HG02610 (cell line): Measurements from ENCODE around the gene ZNF175.

ENCODE experiments used
- ATAC-seq: cut with Tn5 transposase; IDR thresholded peaks from one replicate; pipeline ENCODE4 v1.9.1; 2021; ENCODE audit warnings: mild to moderate bottlenecking, moderate library complexity; ENCODE audit not compliant: unreplicated experiment

ZNF175 gene

DNA sequence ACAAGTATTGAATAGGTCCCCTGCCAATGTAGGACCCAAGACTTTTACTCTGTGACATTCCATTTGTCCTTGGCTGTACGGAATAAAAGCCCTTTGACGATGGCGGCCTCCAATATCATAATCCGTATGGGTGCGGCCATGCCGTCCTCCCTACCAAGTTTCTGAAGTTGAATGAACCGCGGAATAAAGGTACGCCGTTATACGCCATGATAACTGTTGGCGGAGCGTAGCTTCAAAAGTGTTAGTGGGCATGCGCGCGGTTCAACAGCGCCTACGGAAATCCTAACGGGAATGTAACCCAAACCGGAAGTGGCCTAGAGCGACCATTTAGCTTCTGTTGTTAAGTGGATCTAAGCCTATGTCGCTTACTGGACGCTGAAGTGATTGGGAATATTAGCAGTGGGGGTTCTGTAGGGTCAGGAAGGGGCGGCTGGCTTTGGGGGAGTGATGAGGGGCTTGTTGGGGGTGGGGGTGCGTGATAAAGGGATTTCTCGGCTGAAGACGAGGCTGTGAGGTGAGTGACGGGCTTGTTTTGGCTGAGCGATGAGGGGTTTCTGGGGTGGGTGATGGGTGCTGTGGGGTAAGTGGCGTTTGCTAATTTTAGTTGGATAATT is at the start of gene ZNF175:
Gene ZNF175 (plus strand): TSS at position 322 of the 614 bp plus-strand sequence. CDS start 2,047 bp downstream, outside the sequence.
- peak; percentile 82 for ATAC-seq

DNA sequence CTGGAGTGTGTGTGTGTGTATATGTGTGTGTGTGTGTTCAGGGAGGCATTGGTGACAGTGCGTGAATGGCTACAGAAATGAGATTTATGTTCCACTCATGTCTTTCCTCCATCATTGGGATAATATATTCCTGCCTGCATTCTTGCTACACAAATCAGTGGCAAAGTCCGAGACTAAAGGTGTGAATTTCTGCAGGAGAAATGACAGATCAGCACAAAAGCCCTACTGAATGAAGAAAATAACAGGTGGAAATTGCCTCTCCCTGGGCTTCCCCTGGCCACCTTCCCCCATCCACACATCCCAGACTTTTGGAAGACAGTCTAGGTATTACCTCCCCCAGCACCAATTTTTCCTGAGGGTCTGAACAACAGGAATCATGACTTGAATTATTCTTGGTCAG is 49.7 kb upstream of the ZNF175 start:
- ATAC-seq, result no peak

DNA sequence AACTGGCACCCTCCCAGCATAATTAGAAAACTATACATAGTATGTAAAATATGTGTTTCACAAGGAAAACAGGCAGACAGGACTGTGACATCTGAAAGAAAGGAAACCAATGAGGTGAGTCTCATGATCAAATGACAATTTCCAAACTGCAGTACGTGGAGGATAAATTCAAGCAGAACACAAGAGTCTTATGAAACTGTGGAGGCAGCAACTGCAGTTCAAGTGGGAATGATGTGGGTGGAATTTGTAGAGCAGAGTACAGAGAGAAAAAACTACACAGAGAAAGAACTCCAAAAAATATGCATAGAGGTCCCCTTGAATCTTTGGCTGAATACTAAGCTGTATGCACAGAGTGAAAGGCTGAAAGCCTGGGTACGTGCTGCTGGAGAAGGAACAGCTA is 49.3 kb upstream of the ZNF175 start:
- ATAC-seq, result no peak

DNA sequence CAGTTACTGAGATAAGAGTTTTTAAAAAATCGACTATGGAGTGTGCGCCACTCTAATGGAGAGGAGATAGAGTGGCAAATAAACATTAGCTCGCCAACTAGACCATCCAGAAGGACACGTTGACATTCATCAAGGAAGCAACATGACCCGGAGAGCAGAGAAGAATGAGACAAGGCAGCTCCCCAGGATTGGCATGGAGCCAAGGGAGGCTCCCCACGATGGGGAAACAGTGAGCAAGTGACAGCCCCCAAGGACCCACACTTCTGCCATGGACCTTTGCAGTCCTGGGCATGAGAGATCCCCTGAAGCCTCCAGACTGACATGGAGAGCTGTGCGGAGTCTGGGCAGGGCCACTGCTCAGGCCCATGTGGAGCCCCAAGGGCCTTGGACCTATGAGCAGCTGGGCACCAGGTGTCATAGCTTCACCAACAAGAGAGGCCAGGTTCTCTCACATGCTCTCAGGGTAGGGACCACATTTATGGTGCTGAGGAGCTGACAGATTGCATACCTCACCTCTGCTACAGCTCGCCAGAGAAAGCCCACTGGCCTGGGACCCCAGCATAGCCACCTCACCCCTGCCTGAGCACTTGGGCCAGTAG is 46.3 kb upstream of the ZNF175 start:
- no peak for ATAC-seq

DNA sequence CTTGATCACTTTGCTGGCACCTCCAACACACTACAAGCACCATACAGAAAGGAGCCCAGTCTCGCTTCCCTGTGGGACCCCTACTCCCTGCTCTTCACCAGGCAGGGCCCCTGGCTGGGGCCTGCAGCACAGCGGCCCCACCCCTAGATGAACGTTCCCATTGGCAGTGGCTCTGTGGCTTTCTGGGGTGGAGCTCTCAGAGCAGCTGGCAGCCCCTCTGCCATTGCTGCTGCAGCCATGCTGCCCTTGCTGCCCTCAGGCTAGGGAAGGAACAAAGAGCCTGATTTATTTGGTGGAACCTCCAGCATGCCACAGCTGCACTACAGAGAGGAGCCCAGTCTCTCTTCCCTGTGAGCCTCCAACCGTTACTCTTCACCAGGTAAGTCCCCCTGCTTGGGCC is 45.4 kb upstream of the ZNF175 start:
- ATAC-seq, result no peak

DNA sequence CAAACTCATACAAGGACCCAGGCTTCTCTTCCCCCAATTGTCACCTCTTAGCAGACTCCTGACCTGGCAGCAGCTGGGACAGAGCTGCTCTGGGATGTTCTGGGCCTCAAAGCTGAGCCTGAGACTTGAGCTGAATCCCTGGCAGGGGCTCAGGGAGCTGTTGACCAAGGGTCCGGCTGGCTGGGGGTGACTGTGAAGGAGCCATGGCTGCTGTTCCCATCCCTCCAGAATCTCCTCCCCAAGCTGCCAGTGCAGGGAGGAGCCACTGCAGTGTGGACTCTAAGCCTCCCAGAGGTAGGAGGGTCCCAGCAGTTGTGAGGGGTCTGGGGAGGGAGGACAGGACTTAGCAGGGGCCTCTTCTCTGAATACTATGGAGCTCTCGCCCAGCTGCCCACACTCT is 41.8 kb upstream of the ZNF175 start:
- ATAC-seq, result no peak

DNA sequence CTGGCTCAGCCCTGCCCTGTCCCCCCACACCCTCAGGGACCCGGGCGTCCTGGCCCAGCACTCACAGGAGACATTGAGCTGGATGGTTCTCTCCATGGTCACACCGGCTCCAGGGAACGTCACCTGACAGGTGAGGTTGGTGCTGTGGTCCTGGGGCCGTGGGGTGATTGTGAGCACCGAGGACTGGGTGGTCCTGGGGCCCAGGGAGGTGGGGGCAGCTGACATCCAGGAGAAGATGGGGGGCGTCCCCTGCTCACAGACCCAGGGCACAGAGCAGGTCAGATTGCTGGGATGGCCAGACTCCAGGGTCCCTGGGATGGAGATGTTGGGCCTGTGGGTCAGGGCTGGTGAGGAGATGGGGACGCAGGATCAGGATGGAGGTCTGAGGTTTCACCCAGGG is 40.5 kb upstream of the ZNF175 start:
- no peak for ATAC-seq

DNA sequence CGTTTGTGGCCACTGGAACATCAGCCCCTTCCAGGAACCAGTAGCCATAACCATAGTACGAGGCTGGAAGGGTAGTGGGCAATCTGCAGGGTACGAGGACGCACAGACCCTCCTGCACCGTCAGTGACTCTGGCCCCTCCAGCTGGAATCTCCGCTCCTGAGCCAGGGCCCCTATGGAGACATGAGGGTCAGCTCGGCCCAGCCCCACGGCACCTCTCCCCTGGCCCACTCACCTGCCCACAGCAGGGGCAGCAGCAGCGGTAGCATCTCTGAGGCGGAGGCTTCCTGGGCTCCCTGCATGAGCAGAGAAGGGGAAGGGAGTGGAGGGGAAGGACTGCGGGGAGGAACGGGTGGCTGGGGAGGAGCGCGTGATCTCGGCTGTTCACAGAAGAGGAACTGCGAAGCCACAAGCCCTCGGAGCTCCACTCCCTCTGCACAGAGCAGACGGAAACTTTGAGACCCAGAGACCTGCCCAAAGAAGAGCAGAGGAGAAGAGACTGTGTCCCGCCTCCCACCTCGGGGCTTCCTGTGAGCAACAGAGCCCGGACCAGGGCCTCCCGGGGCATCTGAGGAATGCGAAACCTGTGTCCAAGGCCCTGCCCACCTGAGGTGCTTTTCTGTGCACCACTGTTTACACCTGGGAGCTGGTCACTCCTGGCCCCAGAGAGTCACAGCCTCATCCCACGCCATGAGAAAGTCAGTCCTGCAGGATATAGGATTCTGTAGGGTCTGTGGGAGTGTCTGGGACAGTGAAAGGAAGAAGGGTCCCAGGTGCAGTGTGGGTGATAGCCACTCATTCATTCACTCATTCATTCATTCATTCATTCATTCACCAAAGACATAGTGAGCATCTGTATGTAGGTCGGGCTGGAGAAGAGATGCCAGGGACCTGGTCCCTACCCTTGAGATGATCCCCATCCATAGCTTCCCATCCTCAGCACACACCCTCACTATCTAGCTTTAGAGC is 39.5 kb upstream of the ZNF175 start, which contains the start of gene SIGLEC6:
Gene SIGLEC6 (minus strand): TSS at position 322 of the 967 bp plus-strand sequence. CDS start 22 bp downstream, at position 300.
- peak; percentile 80 for ATAC-seq

DNA sequence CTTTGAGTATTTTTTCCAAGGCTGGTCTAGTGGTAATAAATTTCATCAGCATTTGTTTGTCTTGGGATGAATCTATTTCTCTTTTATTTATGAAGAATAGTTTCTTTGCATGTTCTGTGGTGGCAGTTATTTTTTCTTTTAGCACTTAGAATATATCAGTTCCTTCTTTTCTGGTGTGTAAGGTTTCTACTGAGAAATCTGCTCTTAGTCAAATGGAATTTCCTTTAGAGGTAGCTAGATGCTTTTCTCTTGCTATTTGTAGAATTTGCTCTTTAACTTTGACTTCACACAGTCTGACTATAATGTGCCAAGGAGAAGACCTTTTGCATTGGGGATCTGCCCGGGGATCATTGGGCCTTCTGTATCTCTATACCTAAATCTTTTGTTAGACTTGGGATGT is 35.5 kb upstream of the ZNF175 start:
- no peak for ATAC-seq

DNA sequence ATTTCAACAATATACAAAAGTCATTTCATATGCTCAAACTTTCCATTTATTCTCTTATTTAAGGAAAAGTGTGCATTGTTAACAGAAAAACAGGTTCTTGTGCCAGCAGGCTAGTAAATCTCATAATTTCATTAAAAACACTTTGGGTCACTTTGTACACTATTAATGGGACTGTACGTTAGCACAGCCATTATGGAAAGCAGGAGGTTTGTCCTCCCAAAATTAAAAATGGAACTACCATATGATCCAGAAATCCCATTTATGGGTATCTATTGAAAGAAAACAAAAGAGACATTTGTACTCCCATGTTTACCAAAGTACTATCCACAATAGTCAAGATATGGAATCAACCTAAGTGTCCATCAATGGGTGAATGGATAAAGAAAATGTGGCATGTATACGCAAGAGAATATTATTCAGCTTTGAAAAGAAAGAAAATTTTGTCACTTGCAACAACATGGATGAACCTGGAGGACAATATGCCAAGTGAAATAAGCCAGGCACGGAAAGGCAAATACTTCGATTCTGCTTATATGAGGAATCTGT is 31.2 kb upstream of the ZNF175 start:
- ATAC-seq, result no peak

DNA sequence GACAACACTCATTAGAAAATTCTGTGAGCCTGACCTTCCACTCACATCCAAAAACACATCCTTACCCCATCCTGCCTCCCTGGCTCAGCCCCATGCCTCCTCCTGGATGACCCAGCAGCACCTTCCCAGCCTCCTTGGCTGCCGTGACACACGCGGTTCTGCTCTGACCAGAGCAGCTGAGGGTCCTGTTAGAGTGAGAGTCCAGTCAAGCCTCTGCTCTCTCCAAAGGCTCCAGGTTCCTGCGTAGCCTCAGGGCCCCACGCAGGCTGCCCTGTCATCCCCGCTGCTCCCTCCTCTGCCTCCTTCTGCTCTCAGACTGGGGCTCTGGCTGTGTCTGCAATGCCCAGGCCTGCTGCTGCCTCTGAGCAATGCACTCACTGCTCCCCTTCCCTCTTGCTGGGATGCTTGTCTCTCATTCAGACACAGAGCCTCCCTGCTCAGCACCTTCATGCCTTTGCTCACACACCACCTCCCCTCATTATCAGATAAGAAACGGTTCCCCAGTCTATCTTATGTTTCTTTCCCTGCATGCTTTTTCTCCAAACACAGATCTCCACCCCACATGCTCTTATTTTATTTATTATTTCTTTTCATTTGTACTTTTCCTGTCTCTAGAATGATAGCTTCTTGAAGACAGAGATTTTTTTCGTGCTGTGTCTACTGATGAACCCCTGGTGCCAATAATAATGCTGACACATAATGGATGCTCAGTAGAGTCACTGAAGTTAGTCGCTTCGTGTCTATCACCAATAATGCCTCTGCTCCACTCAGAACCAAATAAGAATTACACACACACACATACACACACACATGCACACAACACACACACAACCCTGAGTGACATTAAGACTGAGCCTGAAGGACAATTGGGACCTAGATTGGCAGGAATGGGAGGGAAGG is 29.4 kb upstream of the ZNF175 start:
- no peak for ATAC-seq

DNA sequence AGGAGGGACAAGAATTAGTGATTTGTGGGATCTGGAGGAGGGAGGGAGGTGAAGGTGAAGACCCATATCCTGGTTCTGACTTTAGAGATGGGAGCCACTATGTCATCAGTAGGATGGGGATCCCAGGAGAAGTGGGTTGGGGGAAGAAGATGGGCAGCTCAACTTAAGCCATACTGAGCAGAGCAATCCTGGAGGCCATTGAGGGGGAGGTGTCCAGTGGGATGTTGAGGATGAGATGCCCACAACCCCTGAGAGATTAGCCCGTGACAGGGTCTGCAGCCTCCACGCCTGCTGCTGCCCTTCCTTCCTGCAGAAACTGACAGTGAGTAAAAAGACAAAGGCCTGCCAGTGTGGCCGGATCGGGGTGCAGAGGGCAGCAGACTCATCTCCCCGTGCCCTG is 28.4 kb upstream of the ZNF175 start:
- ATAC-seq, result no peak

DNA sequence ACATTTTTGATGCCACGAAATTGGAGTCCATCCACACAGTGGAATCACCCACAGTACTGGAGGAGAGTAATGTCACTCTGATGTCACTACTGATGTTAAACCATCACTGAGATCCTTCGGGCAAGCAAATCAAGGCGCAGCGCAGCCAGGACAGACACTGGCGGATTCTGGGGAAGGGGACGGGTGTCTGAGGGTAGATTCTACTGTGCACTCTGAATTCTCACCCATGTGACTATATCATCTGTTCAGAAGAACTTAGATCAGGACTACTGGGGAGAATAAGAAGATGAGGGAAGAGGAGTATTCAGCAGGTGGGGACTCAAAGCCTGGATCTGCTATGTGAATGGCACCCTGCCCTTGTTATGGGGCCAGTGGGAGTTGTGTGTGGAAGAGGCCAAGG is 27.0 kb upstream of the ZNF175 start:
- no peak for ATAC-seq

DNA sequence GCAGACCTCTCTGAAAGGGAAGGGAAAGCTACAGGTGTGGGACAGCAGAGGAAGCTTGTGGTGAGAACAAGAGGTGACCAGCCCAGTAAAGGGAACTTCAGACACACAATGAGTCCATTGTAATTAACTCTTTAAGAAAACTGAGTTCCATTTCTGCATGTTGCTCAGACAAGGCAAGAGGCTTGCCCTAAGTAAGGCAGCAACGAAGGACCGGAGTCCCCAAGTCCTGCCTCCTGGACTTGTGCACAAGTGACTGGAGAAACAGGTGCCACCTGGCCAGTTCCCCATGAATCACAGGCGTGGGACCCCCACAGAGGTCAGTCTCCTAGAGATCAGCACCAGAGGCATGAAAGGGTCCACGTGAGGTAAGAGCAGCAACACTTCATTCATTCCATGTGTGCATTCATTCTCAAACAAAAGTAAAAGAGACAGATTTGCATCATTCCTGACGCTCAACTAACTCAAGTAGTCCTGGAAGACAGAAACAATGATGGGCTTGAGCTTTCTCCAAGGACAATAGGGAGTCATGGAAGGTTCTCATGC is 24.9 kb upstream of the ZNF175 start:
- ATAC-seq, result no peak

DNA sequence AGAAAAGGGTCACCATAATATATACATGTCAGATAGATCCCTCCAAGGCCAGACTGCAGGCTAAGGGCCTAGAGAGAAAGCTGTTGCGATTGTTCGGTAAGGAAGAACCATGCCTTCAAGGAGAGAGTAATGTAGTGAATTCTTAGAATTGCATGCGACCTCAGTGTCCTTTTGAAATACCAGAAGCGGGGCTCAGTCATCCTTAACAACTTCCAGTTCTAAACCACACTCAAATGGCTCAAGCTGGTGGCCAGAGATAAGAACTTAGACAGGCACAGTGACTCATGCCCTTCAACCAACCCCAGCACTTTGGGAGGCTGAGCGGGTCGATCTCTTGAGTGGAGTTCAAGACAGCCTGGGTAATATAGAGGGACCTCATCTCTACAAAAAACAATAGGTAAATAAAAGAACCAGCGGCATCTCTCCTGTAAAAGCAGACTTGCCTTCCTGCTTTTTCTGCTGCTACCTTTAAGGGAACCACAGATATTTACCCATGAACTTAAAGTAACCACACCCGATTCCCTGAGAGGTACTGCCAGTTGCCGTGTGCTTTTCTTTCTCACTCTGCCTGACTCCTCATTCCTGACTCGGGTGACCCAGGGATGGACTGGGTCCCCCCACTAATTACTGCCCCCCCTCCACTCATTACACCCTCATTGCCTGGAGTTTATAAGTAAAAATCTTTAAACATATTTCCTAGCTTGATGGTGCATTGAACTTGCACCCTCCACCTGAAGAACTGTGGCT is 24.3 kb upstream of the ZNF175 start:
- ATAC-seq, result no peak

DNA sequence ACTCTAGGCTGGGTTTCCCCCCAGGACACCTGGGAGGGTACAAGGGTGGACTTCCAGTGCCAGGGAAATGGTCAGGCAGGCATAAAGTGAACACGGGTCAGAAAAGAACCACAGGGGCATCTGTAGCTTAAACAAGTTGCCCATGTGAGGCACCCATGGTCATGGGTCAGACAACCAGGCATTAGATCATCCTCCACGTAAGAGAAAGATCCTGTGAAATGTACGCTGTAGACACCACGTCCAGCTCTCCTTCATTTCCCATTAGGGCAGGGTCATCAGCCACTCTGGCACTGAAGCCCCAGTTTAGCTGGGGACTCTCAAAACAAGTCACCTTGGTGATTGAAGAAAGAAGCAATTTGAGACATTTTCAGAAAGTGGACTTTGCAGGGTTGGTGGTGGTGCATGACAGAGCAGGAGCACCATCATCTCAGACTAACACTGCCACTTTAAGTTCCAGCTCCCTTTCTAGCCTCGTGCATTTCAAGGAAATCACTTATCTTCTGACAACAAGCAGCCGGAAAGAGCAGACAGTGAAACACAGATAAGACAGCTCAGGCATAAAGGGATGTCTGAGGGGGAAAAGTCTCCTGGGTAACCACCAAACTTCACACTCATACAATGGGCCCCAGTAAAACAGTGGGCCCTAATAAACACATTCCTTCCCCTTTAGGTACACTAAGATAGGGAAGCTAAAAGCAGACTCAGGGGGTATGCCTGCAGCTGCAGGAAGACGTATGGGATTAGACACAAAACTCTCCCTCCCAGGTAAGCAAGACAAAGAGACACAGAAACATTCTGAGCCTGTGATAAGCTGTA is 23.5 kb upstream of the ZNF175 start:
- no peak for ATAC-seq

DNA sequence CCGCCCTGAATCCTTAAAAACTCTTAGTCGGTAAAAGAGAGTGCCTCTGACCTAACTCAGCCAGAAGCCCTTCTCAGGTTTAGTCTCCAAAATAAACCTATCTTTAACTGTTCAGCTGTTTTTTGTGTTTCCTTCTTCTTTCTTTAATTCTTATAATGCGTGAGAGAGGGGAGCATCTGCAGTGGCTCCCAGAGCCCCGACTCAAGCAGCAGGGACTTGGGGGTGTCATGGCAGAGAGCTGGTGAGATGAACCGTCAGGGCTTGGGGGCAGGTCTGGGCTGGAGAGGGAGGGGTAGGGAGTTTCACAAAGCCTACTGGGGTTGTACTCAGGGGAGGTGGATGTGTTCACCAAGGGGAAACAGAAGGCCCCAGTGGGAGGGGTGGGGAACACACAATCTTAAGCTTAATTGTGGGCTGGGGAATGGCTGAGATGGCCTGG is 22.9 kb upstream of the ZNF175 start:
- no peak for ATAC-seq

DNA sequence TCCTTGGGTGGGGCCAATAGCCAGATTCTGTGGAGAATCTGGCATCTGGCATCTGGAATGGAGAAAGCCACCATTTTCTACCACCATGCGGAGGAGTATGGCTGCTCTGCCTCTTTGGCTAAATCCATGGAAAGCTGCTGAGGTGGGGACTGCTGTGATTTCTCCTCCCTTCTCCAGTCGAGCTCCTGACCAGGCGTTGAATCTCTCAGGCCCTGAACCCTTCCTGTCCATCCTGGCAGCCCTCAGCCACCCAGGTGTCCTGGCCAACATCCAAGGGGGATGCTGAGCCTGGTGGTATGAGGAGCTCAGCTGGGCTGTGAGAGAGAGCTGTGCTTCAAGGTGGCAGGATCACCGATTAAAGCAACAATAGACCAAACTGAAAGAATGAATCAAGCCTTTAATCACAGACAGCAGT is 22.2 kb upstream of the ZNF175 start:
- ATAC-seq, result no peak
